PC-9 (cell line): Measurements from ENCODE around the gene SYNGAP1. TPM values are rescaled to one million over a fixed set of nuclear protein-coding genes. Genes with fewer than 3 reads are reported as not detected.

Experiments used
- BruUV-seq: library from RNA; stranded (reverse); fragments of 400-500 nt; replicated peaks from 2 replicates; lab custom pipeline; 2021; lab: Mats Ljungman, UMichigan
- CTCF ChIA-PET: fragments of 300-600 bp; sonication (Branson Sonifier 250); formaldehyde crosslinking; loops from one replicate; lab custom pipeline; 2022; ENCODE audit warnings: antibody characterized with exemption; lab: Charles Lee
- POLR2A ChIA-PET: fragments of 300-600 bp; sonication (Branson Sonifier 250); formaldehyde crosslinking; loops from one replicate; lab custom pipeline; 2022; ENCODE audit warnings: antibody characterized with exemption; ENCODE audit not compliant: unreplicated experiment; lab: Charles Lee
- DNase-seq, 2 experiments: peaks; one replicate each; pipeline versions ENCODE4 v3.0.0 to v3.0.0-alpha.2; 2015 to 2022; ENCODE audit warnings: mixed read lengths in 1 of 2
- H2AFZ ChIP-seq: fragments of 200-600 bp; sonication (generic); 2 replicates; pipeline ENCODE4 v1.8.1; 2017; ENCODE audit warnings: antibody characterized with exemption
- H3F3A ChIP-seq: fragments of 200-600 bp; sonication (generic); 2 replicates; pipeline ENCODE4 v1.8.1; 2017; ENCODE audit warnings: antibody characterized with exemption, mild to moderate bottlenecking, low read depth; ENCODE audit not compliant: insufficient read depth
- H3K27ac ChIP-seq: fragments of 200-600 bp; sonication (generic); 2 replicates; pipeline ENCODE4 v1.6.1; 2016; ENCODE audit warnings: mixed run types
- H3K27me3 ChIP-seq: fragments of 200-600 bp; sonication (generic); 2 replicates; pipeline ENCODE4 v1.6.1; 2016; ENCODE audit warnings: low read depth, mixed run types; ENCODE audit not compliant: insufficient read depth
- H3K36me3 ChIP-seq: fragments of 200-600 bp; sonication (generic); 2 replicates; pipeline ENCODE4 v1.6.1; 2016; ENCODE audit warnings: low read depth, mixed run types
- H3K4me1 ChIP-seq: fragments of 200-600 bp; sonication (generic); replicated peaks from 2 replicates; pipeline ENCODE4 v1.6.1; 2016; ENCODE audit warnings: mixed run types; ENCODE audit not compliant: insufficient read depth
- H3K4me2 ChIP-seq: fragments of 200-600 bp; sonication (generic); 2 replicates; pipeline ENCODE4 v1.6.1; 2017; ENCODE audit warnings: mixed run types
- H3K4me3 ChIP-seq: fragments of 200-600 bp; sonication (generic); 2 replicates; pipeline ENCODE4 v1.6.1; 2016; ENCODE audit warnings: mixed run types
- H3K79me2 ChIP-seq: fragments of 200-600 bp; sonication (generic); 2 replicates; pipeline ENCODE4 v1.6.1; 2017; ENCODE audit warnings: low read depth, mixed run types
- H3K9me2 ChIP-seq: fragments of 200-600 bp; sonication (generic); 2 replicates; pipeline ENCODE4 v1.8.1; 2017; ENCODE audit warnings: mild to moderate bottlenecking; ENCODE audit not compliant: insufficient read depth
- H3K9me3 ChIP-seq: fragments of 200-600 bp; sonication (generic); 2 replicates; pipeline ENCODE4 v1.8.1; 2016; ENCODE audit warnings: low read depth; ENCODE audit not compliant: insufficient read depth
- H4K20me1 ChIP-seq: fragments of 200-600 bp; sonication (generic); 2 replicates; pipeline ENCODE4 v1.8.1; 2017; ENCODE audit not compliant: insufficient read depth
- EZH2 ChIP-seq: fragments of 200-600 bp; sonication (generic); IDR thresholded peaks from 2 replicates; pipeline ENCODE4 v1.8.0; 2017; ENCODE audit warnings: antibody characterized with exemption, low read depth
- intact Hi-C: fragments of 100-400 bp; cut with micrococcal nuclease; formaldehyde crosslinking; loops from one replicate; pipeline ENCODE4 v1.10.0; 2022; ENCODE audit not compliant: unreplicated experiment
- total RNA-seq: library from RNA; stranded (reverse); gene quantifications from 2 replicates; pipeline ENCODE4 v1.2.3, GENCODE V29; 2021
- TF ChIP-seq, protein P1 (sequence below): fragments of 200-600 bp; sonication (generic); conservative IDR thresholded peaks from 2 replicates; pipeline ENCODE4 v1.6.1; 2017; ENCODE audit warnings: mixed run types, antibody characterized with exemption, mild to moderate bottlenecking, moderate library complexity

Gene SYNGAP1
- total RNA-seq, 1 experiment from 2014 or later, result 17.7 TPM

DNA sequence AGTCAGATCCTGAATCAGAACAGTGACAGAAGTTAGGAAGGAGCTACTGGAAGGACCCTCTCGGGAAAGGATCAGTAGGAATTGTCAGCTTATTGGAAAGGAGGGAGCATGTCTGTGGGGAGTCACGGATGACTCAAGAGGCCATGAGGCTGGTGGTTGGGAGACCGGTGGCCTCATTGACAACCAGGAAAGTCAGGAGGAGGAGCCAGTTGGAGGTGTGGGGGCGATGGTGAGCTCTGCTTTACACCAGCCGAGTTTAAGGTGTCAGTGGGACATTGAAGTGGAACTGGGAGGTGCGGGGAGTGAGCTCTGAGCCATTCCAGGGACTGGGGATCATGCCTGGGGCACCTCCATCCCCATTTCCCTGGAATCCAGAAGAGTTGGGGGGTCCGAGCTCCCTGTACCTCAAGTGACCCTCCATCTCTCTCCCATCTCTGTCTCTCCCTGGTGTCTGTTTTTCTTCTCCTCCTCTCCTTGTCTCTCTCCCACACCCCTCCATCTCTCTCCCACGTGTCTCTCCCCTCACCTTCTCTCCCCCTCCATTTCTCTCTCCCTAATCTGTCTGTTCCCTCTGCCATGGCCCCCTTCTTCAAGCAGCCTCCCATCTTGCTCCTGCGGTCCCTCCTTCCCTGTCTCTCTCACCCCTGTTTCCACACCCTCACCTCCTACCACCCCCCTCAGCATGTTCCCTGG is 20.2 kb downstream of the SYNGAP1 start:
- CTCF ChIA-PET, result no interaction called here
- Histone ChIP-seq H3F3A (peaks cover 2% of the 10 kb centered on the region; the same call in 1 of the 2 replicates), H3K36me3 (no peaks in the 10 kb centered on the region), H3K4me3 (no peak overlapping the region), H4K20me1 (no peaks in the 10 kb centered on the region), H3K4me1 (no peaks in the 10 kb centered on the region), H3K9me3 (no peaks in the 10 kb centered on the region), H3K79me2 (no peaks in the 10 kb centered on the region), H3K27me3 (no peaks in the 10 kb centered on the region), H2AFZ (no peak overlapping the region), H3K4me2 (no peak overlapping the region), H3K9me2 (no peaks in the 10 kb centered on the region), H3K27ac (no peak overlapping the region)
- TF ChIP-seq EZH2, result no peak
- TF ChIP-seq, protein P1, sequence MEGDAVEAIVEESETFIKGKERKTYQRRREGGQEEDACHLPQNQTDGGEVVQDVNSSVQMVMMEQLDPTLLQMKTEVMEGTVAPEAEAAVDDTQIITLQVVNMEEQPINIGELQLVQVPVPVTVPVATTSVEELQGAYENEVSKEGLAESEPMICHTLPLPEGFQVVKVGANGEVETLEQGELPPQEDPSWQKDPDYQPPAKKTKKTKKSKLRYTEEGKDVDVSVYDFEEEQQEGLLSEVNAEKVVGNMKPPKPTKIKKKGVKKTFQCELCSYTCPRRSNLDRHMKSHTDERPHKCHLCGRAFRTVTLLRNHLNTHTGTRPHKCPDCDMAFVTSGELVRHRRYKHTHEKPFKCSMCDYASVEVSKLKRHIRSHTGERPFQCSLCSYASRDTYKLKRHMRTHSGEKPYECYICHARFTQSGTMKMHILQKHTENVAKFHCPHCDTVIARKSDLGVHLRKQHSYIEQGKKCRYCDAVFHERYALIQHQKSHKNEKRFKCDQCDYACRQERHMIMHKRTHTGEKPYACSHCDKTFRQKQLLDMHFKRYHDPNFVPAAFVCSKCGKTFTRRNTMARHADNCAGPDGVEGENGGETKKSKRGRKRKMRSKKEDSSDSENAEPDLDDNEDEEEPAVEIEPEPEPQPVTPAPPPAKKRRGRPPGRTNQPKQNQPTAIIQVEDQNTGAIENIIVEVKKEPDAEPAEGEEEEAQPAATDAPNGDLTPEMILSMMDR, result no peak
- POLR2A ChIA-PET, result no interaction called here
- intact Hi-C loops, result no loop called here
- no peak for DNase-seq
- BruUV-seq, result no TSS peak

DNA sequence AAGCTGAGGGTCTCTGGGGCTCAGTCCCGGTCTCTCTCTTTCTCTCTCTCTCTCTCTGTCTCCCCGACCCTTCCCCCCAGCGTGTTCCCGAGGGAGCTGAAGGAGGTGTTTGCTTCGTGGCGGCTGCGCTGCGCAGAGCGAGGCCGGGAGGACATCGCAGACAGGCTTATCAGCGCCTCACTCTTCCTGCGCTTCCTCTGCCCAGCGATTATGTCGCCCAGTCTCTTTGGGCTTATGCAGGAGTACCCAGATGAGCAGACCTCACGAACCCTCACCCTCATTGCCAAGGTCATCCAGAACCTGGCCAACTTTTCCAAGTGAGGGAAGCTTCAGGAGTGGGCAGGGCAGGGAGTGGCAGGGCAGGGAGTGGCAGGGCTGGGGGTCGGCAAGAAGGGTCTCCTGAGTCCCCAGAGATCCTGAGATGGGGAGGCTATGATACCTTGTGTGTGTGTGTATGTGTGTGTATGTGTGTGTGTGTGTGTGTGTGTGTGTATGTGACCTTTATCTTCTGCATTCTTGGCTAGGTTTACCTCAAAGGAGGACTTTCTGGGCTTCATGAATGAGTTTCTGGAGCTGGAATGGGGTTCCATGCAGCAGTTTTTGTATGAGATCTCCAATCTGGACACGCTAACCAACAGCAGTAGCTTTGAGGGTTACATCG is 20.9 kb downstream of the SYNGAP1 start:
- no TSS peak for BruUV-seq
- Histone ChIP-seq H3K4me2 (no peak overlapping the region), H3K79me2 (no peaks in the 10 kb centered on the region), H3K9me3 (no peaks in the 10 kb centered on the region), H3K4me3 (no peak overlapping the region), H3K27ac (no peak overlapping the region), H4K20me1 (no peaks in the 10 kb centered on the region), H2AFZ (no peak overlapping the region), H3K9me2 (no peaks in the 10 kb centered on the region), H3K27me3 (no peaks in the 10 kb centered on the region), H3K36me3 (no peaks in the 10 kb centered on the region), H3F3A (peaks cover 4% of the 10 kb centered on the region; the same call in 1 of the 2 replicates), H3K4me1 (no peaks in the 10 kb centered on the region)
- DNase-seq, result no peak
- POLR2A ChIA-PET, result no interaction called here
- CTCF ChIA-PET, result no interaction called here
- no peak for TF ChIP-seq EZH2
- TF ChIP-seq, protein P1, result no peak
- intact Hi-C loops, result no loop called here

DNA sequence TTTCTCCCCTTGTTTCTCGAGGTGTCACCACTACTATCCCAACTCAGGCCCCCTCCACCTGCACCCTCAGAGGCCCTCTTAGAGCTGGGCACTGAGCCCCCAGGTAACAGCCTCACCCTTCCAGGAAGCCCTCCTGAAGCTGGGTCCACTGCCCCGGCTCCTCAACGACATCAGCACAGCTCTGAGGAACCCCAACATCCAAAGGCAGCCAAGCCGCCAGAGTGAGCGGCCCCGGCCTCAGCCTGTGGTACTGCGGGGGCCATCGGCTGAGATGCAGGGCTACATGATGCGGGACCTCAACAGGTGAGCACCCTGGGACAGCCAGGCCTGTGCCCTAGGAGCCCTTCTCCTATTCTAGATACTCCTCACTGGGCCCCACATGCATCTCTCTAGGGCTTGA is 21.6 kb downstream of the SYNGAP1 start:
- BruUV-seq, result no TSS peak
- no peak overlapping the region for H3K4me3 ChIP-seq
- no peak for DNase-seq
- intact Hi-C loops, result no loop called here
- no peaks in the 10 kb centered on the region for H3K9me3 ChIP-seq
- no peaks in the 10 kb centered on the region for H3K4me1 ChIP-seq
- H3K27me3 ChIP-seq, result no peaks in the 10 kb centered on the region
- H2AFZ ChIP-seq, result no peak overlapping the region
- no peaks in the 10 kb centered on the region for H4K20me1 ChIP-seq
- no peaks in the 10 kb centered on the region for H3K9me2 ChIP-seq
- no peaks in the 10 kb centered on the region for H3K79me2 ChIP-seq
- H3K36me3 ChIP-seq, result no peaks in the 10 kb centered on the region
- no peak overlapping the region for H3K27ac ChIP-seq
- no peak overlapping the region for H3K4me2 ChIP-seq
- POLR2A ChIA-PET, result no interaction called here
- TF ChIP-seq, protein P1, result no peak
- no peak for TF ChIP-seq EZH2
- peaks cover 4% of the 10 kb centered on the region; the same call in 1 of the 2 replicates for H3F3A ChIP-seq
- CTCF ChIA-PET, result no interaction called here
